Measurements from ENCODE around the gene SLC35G4. TPM values are rescaled to one million over a fixed set of nuclear protein-coding genes. Genes with fewer than 3 reads are reported as not detected.

Gene SLC35G4
- total RNA-seq, 4 donors from 2014 or later: not detected

GRCh38 chr18:11657554-11657953 is 48.2 kb downstream of the SLC35G4 start:
- intact Hi-C loops (cut with DNase I; ENCODE audit: low total_unique reads): loop anchor here (10.0 kb wide), 2 partner anchors 57 to 397 kb away; no protein-coding TSS in a partner anchor
- DNase-seq (ENCODE audit: low spot score in 2 of 2): no peak

DNA sequence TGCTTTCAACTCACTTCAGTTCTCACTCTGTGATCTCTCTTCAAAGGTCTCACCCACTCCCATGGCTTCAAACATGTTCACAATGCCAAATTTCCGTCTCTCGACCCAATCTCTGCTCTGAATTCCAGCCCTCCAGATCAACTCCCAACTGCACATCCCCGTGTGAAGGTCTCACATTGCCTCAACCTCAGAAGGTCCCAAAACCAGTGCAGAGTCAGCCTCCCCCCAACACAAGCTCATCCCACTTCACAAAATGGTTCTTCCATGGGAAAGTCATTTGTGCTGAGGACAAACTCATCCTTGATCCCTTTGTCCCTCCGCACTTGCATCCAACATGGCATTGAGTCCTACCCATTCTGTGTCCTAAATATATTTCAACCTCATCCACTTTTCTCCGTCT is 48.6 kb downstream of the SLC35G4 start:
- TF ChIP-seq POLR2A (IDR thresholded peaks at IDR 0.05) (no peak), CTCF (IDR thresholded peaks at IDR 0.05) (no peak)
- intact Hi-C loops (cut with DNase I; ENCODE audit: low total_unique reads): loop anchor here (10.0 kb wide), 2 partner anchors 57 to 397 kb away; no protein-coding TSS in a partner anchor
- no peak overlapping the region for H3K4me3 ChIP-seq (ENCODE audit: low read depth, poor library complexity, severe bottlenecking)
- WGBS, 2 donors: 93 to 95% methylated on average over 5 of the region's 5 CpGs
- DNase-seq (ENCODE audit: low spot score in 2 of 2): no peak

More at GRCh38 chr18:11657554-11657953, 48.2 kb downstream of the SLC35G4 start:
- 90 to 94% methylated on average over 8 of the region's 8 CpGs for WGBS, 2 donors
- H3K4me3 ChIP-seq (ENCODE audit: low read depth, poor library complexity, severe bottlenecking): no peak overlapping the region
- TF ChIP-seq CTCF (IDR thresholded peaks at IDR 0.05) (no peak), POLR2A (IDR thresholded peaks at IDR 0.05) (no peak)

DNA sequence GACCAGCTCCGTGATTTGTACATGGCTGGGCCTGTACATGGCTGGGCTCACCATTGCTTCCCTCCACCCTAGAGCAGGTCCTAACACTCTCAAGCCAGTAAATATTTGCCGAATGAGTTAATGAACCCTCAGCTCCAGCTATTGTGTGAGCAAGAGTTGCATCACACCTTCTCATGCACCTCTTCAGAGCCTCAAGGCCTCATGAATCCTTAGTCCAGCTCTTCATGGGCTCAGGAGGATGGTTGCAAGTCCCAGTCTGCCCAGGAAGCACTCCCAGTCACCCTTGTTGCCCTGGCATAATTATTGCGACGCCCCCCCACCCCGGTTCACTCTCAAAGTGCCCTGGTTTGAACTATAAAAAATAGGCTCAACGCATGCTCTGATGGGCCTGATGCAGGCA is 49.6 kb downstream of the SLC35G4 start:
- intact Hi-C loops (cut with DNase I; ENCODE audit: low total_unique reads): loop anchor here (10.0 kb wide), 2 partner anchors 56 to 396 kb away; no protein-coding TSS in a partner anchor
- WGBS, 2 donors: 84 to 85% methylated on average over 6 of the region's 6 CpGs

More for the DNA sequence above, 49.6 kb downstream of the SLC35G4 start:
- no peak for TF ChIP-seq POLR2A (IDR thresholded peaks at IDR 0.05)
- no peak for TF ChIP-seq CTCF (IDR thresholded peaks at IDR 0.05)
- no peak overlapping the region for H3K4me3 ChIP-seq (ENCODE audit: low read depth, poor library complexity, severe bottlenecking)
- DNase-seq (ENCODE audit: low spot score in 2 of 2): no peak

Small RNA genes within 50 kb of the gene (microRNA-seq; reads per million reads assigned to microRNA genes)
- gene MIR7153 (ENCODE audit: borderline number of aligned reads in 1 of 2, borderline replicate concordance in 2 of 2): 0 reads per million in 2 donors

Other genes with a start within 250 kb of the SLC35G4 start
- gene GNAL, start 79.7 kb downstream of the SLC35G4 start, total RNA-seq: 10 to 100 TPM; 12.3 to 15.9 (median 14.5) TPM
- 10 to 100 TPM; 61.3 to 83.2 (median 76.5) TPM for gene CHMP1B, start 241.8 kb downstream of the SLC35G4 start, total RNA-seq

Data from lower leg skin (tissue), 4 donors.